ENCODE results near the gene TLR8.
"Not testable (repeated sequence)": the region's sequence is repeated elsewhere in the genome, so short reads cannot be mapped to it uniquely, and the experiment has no call there.

GRCh38 chrX:12963210-12963850, 56.9 kb downstream of the TLR8 start:
- TF ChIP-seq POLR2A (IDR thresholded peaks at IDR 0.05; ENCODE audit: low read depth, low read length); POLR2AphosphoS5 (IDR thresholded peaks at IDR 0.05; ENCODE audit: low read depth, low read length); TAF1 (IDR thresholded peaks at IDR 0.05; ENCODE audit: borderline replicate concordance, low read depth, low read length): not testable (repeated sequence)

Measured in GM12892 (cell line).